Measurements from ENCODE around the gene PARD3B.

The PARD3B gene

GRCh38 chr2:204590063-204590462 is 44.8 kb downstream of the PARD3B start:
- DNase-seq (ENCODE audit: low read depth): no peak

- no peak for DNase-seq (ENCODE audit: low read depth)
These were observed 46.0 kb downstream of the PARD3B start for GRCh38 chr2:204591225-204591624.

- no peak for DNase-seq (ENCODE audit: low read depth)
These were observed 58.8 kb downstream of the PARD3B start for GRCh38 chr2:204604061-204604460.

GRCh38 chr2:204608237-204608939 is 63.1 kb downstream of the PARD3B start:
- no peak for DNase-seq (ENCODE audit: low read depth)

GRCh38 chr2:204611017-204611631 is 65.8 kb downstream of the PARD3B start:
- DNase-seq (ENCODE audit: low read depth): no peak

- no peak for DNase-seq (ENCODE audit: low read depth)
These were observed 66.5 kb downstream of the PARD3B start for GRCh38 chr2:204611764-204612163.

GRCh38 chr2:204613635-204614034 is 68.4 kb downstream of the PARD3B start:
- no peak for DNase-seq (ENCODE audit: low read depth)

GRCh38 chr2:204615456-204615855 is 70.2 kb downstream of the PARD3B start:
- DNase-seq (ENCODE audit: low read depth): no peak

GRCh38 chr2:204625135-204625534 is 79.9 kb downstream of the PARD3B start:
- no peak for DNase-seq (ENCODE audit: low read depth)

- no peak for DNase-seq (ENCODE audit: low read depth)
These were observed 83.8 kb downstream of the PARD3B start for GRCh38 chr2:204628926-204629712.

- no peak for DNase-seq (ENCODE audit: low read depth)
These were observed 87.1 kb downstream of the PARD3B start for GRCh38 chr2:204632410-204632809.

GRCh38 chr2:204634564-204634963 is 89.3 kb downstream of the PARD3B start:
- no peak for DNase-seq (ENCODE audit: low read depth)

GRCh38 chr2:204635478-204635877 is 90.2 kb downstream of the PARD3B start:
- no peak for DNase-seq (ENCODE audit: low read depth)

GRCh38 chr2:204638471-204639194 is 93.4 kb downstream of the PARD3B start:
- no peak for DNase-seq (ENCODE audit: low read depth)

GRCh38 chr2:204643326-204643725 is 98.1 kb downstream of the PARD3B start:
- DNase-seq (ENCODE audit: low read depth): no peak

- DNase-seq (ENCODE audit: low read depth): no peak
These were observed 99.9 kb downstream of the PARD3B start for GRCh38 chr2:204645018-204645773.

GRCh38 chr2:204647626-204648025 is 102.4 kb downstream of the PARD3B start:
- DNase-seq (ENCODE audit: low read depth): no peak

- DNase-seq (ENCODE audit: low read depth): no peak
These were observed 105.3 kb downstream of the PARD3B start for GRCh38 chr2:204650611-204651010.

- no peak for DNase-seq (ENCODE audit: low read depth)
These were observed 106.8 kb downstream of the PARD3B start for GRCh38 chr2:204652063-204652462.

- DNase-seq (ENCODE audit: low read depth): no peak
These were observed 109.4 kb downstream of the PARD3B start for GRCh38 chr2:204654669-204655068.

GRCh38 chr2:204655101-204655500 is 109.8 kb downstream of the PARD3B start:
- no peak for DNase-seq (ENCODE audit: low read depth)

GRCh38 chr2:204655626-204656025 is 110.4 kb downstream of the PARD3B start:
- DNase-seq (ENCODE audit: low read depth): no peak

All from non-pigmented ciliary epithelial cell (primary cell).